HG03457 (cell line): ENCODE measurements around the gene FTL.

Experiments
- ATAC-seq: cut with Tn5 transposase; IDR thresholded peaks from one replicate; pipeline ENCODE4 v1.9.1; 2021; ENCODE audit warnings: moderate number of reproducible peaks; ENCODE audit not compliant: unreplicated experiment

The FTL gene

DNA sequence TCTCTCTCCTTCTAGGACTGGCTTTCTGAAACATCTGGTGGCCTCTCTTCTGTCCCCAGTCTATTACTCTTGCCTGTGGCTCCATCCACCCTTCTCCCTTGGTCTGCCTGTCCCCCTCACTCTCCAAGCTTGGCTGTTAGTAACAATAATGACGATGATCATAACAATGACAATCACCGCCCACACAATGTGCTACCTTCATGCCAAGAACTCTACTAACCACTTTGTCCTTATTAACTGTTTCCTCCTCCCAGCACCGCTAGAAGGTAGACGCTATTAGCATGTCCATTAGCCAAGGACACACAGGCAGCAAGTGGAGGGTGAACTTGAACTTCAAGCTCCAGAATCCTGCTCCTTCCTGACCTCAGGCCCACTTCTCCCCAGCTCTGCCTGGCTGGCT, 25.3 kb downstream of the FTL start:
- no peak for ATAC-seq

DNA sequence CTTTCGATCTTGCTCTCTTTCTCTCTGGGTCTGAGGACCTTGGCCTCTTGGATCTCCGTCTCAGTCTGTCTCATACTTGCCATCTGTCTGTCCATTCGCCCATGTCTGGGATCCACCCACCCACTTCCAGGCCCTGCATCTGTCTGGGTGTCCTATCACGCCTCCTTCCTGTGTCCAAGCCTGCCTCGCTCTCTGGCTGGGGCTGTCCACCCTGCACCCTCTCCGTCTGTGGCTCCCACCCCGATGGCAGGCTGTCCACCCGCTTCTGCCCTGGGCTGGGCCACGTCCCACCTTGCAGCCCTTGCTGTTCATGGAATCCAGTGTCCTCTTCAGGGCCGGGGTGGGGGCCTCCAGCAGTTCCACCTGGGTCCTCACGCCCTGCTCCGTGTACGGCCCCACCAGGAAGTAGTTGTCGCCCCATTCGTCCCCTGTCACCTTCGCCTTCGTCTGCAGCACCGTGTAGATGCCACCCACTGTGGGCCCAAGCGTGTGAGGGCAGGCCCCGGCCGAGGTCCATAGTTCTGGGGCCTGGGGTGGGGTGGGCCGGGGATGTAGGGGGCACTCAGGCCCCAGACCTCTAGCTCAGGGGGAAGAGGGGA, 26.0 kb downstream of the FTL start:
- ATAC-seq = no peak

DNA sequence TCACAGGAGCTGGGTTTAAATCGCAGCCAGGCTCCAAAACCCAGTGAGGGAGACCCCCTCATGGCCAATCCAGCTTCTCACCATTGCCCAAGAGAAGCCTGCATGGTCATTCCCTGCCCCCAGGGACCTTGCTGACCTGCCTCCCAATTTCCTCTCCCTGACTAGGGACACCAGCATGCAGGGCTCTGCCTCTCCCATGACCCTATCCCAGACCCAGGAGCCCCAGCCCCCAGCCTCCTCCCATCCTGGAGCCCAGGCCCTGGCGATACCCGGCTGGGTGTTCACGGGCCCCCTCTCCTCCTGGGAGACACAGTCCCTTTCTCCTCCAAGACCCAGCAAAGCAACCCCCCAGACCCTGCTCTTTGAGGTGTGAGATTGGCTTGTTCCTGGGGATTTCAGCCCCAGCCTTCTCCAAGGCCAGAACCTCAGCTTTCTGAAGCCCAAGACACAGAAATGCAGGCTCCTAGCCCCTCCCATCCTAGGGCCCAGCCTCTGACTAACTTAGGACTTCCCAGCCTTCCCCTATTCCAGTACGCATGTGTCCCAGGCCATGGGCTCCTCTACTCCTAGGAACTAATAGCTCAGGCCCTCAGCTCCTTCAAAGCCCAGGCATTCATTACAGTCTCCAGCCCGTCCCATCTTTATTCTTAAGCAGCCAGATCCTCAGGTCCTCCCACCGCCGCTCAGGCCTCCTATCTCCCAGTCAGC, 26.9 kb downstream of the FTL start:
- no peak for ATAC-seq

DNA sequence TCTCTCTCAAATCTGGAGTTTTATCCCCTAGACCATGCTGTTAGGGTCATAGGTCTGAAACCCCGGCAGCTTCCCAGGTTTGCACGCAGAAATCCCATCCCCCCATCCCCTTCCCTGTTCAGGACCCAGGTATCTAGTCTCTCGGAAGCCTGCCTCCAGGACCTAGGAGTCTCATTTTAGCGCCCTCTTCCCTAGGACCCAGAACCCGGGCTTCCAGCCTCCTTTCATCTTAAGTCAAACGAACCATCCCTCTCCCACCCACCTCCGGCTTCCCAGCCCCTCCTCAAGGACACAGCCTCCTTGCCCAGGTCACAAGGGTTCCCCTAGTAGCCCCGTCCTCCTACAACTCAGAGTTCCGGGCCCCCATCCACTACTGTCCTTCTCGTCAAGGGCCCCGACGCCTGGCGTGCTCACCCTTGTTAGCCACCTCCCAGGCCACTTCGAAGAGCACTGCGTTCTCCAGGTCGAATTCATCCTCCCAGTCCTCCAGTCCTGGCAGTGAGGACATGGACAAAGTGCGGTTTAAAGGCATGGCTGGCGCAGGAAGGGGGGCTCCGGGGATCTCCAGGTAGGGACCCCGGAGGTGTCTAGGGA, 27.6 kb downstream of the FTL start:
- ATAC-seq = no peak

DNA sequence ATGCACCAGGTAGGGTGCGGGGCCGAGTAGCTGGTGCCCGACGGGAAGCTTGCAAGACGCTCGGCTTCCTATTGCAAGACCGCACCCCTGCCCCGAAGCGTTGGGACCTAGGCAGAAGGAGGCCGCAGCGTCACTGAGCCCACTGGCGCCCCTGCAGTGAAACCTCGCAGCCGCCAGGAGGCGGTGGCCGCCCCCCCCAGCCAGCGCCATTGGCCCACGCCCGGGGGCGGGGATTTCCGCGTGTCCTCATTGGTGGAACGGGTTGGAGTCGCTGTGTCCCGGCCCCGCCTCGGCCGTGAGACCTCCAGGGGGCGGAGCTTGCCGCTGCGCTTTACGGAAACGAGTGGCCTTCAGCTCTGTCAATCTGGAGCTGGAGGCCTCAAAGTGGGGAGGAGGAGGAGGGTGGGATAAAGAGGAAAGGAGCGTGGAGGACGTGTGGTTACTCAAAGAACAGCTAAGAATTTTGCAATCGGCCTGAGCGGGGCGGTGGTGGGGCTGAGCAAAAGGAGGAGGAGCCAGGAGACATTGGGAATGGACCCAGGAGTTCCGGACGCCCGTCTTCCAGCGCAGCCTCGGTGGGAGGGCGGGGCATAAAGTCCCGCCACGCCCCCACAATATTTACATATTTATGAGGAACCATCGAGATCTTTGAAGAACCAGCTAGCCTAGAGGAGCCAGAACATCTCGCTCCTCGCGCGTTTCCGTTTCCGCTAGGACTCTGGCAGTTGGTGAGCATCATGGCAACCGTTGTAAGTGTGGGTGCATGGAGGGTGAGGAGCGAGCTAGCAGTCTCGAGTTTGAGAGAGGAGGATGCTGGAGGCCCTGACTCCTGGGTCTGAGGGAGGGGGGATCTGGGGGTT, 28.3 kb downstream of the FTL start, which contains the start of the genes GYS1 and RUVBL2:
Gene GYS1 (minus strand): TSS at position 135 of the 860 bp plus-strand sequence. CDS start 197 bp downstream, outside the sequence.
Gene RUVBL2 (plus strand): TSS at position 713 of the 860 bp plus-strand sequence. CDS start 25 bp downstream, at position 738.
- ATAC-seq = peak; percentile 68

DNA sequence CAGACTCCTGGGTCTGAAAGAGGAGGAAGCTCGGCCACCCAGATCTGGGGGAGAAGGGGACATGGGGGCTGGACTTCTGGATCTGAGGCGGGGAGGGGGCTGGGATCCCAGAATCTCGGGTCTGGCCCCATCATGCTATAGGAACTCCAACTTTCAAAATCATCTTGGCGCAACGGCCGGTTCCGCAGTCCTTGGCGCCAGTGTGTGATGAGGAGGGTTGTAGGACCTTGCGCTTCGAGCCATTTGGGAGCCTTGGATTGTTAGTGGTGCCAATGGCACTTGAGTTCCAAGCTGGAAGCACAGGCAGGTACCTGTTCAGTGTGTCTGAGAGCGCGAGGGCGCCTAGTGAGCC, 28.9 kb downstream of the FTL start:
- no peak for ATAC-seq

DNA sequence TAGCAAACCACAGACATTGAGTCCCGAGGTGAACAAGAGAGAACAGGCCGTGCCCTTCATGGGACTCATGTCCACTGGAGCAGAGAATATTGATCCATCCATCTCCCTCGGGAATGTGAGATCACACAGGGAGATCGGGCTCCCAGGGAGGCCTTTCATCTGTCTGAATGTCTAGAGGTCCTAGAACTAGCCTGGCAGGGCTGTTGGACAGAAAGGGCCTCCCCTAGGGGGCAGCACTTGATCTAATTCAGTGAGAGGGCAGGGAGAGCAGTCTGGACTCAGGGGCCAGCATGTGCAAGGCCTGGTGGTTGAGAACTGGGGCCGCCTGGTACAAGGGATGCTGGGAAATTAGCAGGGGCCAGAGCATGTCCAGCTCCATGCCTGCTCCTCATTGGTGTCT, 32.9 kb downstream of the FTL start:
- ATAC-seq = no peak

DNA sequence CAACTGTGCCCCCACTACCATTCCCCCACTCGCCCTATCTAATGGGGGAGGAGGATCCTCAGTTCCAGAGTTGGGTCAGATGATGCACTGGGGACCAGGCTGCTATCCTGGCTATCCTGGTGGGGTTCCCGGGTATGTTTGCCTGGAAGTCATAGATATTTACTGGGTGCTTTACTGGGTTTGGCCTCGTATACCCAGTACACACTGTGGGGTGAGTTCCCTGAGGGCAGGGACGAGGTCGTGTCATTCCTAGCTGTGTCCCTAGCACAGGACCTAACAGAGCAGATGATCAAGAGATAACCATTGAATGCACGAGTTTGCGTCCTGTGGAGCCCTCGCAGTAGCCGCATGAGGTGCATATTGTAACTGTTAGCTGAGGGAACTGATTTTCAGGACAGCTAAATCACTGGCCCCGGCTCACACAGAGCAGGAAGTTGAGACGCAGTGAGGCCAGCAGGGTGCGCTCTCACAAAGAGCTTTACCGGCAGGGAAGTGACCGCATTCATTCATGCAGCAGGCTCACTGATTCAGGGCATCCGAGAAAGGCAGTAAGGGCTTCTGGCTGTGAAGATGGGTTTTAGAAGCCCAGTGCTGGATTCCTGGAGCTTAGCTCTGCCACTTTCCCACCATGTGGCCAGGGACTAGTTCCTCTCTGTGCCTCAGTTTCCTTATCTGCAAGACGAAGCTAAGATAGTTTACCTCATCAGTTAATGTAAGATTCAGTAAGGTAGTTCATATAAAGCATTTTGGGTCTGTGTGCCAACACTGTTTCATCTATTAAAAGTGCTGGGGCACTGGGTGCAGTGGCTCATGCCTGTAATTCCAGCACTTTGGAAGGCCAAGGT, 34.6 kb downstream of the FTL start:
- ATAC-seq = no peak

DNA sequence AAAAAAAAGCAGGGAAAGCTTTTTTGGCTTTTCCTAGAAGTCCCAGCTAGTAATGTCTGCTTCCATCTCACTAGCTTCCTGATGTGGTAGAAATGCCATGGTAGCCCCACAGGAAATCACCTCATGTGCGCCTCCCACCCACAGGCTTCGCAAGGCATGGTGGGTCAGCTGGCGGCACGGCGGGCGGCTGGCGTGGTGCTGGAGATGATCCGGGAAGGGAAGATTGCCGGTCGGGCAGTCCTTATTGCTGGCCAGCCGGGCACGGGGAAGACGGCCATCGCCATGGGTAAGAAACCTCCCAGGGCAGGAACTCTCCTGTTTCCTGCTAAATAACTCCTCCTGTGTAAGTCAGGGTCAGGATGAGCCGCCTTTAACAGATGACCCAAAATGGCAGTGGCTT, 39.0 kb downstream of the FTL start:
- ATAC-seq = no peak

DNA sequence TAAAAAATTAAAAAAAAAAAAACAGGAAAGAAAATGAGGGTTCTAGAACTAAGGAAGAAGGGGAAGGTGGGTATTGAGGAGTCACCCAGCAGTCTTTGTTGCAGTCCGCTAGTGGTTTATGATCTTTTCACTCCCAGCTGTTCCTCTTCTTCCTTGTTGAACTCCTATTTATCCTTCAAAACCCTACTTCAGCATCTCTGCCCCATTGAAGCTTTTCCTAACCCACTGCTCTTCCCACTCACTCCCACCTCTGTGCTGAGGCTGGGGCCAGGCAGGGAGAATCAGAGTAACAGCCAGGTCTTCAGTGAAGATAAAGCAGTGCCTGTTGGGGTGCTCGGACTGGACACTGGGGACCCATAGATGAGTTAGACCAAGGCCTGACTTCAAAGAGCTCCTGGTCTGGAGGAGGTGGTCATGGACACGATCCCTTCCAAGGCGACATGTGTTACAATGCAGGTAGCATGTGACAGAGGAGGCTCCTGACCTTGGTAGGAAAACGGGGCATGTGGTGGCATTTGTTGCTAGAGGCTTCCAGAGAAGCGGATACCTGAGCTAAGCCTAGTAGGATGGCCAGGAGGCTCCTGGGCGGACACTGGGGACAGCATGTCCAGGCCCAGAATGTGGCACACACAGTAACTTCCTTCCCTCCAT, 40.0 kb downstream of the FTL start:
- no peak for ATAC-seq

DNA sequence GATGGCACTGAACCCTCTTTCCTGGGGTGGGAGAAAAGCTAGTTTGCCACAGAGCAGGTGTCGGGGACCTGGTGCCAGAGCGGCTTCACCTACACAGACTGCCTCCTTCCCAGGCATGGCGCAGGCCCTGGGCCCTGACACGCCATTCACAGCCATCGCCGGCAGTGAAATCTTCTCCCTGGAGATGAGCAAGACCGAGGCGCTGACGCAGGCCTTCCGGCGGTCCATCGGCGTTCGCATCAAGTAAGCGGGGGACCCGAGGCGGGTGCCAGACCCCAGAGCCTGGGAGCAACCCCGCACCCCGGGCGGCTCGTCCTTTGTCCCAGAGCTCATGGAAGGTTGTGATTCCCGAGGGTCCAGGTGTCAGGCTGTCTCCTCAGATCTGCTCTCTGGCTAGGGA, 41.8 kb downstream of the FTL start:
- no peak for ATAC-seq

DNA sequence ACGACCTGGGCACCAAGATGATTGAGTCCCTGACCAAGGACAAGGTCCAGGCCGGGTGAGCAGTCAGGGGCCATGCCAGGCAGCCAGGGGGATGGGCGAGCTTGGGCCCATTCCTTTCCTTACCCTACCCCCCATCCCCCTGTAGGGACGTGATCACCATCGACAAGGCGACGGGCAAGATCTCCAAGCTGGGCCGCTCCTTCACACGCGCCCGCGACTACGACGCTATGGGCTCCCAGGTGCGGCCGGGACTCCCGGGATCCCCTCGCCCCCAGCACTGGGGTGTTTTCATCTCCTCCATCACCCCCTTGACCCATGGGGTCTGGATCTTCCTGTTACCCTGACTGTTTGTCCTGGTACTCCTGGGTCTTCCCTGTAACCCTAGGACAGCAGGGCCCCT, 44.7 kb downstream of the FTL start:
- no peak for ATAC-seq

DNA sequence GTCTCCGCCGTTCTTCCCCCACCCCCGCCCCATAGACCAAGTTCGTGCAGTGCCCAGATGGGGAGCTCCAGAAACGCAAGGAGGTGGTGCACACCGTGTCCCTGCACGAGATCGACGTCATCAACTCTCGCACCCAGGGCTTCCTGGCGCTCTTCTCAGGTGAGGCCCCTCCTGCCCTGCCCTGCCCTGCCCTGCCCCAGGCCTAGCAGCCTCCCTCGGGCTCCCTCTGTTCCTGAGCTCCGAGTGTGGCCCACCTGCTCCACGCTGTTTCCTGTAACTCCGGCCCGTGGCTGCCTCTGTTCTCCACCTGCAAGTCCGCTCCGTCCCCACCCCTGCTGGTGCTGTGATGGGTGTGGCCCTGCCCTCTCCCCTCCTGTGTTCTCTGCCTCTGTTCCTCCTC, 45.3 kb downstream of the FTL start:
- no peak for ATAC-seq

DNA sequence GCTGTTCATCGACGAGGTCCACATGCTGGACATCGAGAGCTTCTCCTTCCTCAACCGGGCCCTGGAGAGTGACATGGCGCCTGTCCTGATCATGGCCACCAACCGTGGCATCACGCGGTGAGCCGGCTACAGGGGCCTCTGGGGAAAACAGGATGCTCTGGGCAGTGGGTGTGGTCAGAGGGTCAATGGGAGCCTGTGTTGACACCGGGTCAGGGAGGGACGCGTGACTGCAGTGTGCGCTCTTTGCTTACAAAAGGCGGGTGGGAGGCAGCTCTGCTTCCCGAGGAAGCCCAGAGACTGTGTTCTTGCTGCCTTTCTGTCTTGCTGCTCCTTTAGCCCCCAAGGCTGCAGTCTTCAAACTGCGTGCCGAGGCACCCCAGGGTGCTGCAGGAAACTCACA, 46.1 kb downstream of the FTL start:
- no peak for ATAC-seq

DNA sequence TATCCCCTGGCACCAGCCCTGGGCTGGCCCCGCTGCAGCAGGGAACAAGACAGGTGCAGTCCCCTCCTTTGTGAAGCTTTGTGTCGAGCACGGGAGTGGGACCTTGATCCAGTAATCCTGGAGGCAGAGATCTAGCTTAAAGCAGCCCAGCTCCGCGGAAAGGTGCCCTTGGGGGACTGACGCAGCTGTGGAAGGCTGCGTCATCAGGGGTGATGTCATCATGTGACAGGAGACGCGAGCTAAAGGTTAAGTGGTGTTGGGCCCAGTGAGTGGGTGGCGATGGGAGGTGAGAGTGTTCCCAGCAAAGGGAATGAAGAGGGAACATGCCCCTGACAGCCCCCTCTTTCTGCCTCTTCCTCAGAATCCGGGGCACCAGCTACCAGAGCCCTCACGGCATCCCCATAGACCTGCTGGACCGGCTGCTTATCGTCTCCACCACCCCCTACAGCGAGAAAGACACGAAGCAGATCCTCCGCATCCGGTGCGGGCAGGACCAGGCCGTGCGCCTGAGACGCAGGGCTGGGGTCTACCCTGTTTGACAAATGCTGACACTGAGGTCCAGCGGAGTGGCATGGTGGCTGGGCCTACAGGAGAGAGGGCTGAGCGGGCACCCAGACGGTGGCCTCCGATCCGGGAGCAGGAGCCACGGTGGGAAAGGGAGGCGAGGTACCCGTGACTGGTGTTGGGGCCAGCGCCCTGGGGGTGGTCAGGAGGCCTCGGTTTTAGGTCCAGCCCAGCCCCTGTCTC, 49.2 kb downstream of the FTL start:
- no peak for ATAC-seq

DNA sequence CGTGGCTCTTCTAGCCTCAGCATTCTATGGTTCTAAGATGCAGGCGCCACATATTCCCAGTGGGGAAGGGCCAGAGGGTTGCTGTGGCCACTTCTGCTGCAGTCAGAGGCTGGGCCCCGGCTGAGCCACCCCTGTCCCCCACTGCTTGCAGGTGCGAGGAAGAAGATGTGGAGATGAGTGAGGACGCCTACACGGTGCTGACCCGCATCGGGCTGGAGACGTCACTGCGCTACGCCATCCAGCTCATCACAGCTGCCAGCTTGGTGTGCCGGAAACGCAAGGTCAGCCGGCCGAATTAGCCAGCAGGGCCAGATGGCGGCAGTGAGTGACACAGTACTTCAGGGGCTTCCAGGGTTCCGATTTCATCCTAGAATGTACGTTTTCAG, 49.8 kb downstream of the FTL start:
- no peak for ATAC-seq

DNA sequence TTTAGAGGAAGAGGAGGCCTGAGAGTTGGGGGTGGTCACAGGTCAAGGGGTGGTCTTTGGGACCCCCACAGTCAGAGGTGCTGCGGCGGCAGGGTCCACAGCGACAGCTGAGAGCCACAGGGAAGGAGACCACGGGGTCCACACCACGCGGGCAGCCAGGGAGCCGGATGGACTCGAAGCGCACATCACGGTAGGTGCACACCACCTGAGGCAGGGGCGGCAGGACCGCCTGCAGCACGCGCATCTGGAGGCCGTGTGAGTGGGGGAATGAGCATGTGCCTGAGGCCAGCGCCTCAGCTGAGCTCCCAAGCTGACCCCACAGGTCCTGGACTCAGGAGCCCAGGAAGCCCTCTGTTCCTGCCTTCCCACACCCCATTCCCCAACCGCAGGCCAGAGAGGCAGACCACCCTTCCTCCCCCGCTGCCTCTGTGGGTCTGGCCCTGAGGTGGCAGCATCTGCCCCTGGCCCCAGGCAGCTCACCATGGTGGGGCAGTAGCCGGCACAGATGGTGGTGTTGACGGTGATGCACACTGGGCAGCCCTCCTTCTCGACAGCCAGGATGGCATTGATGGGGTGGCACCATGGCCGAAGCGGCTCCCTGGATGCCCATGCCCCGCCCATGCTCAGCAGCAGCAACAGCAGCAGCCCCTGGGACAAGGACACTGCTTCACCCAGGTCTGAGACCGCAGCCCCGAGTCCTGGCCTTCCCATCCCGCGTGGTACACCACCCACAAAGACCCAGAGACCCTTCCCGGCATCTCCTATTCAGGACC, 51.1 kb downstream of the FTL start:
- no peak for ATAC-seq
